BJ (cell line): ENCODE data around the gene GSTM2. TPM values are rescaled to one million over a fixed set of nuclear protein-coding genes. Genes with fewer than 3 reads are reported as not detected.
A peak's percentile ranks its signal among the peaks of the same experiment; 100 is the strongest.

Source experiments
- CTCF ChIA-PET: fragments of 350-600 bp; formaldehyde crosslinking; extraction: SDS; loops from one replicate; lab custom pipeline; 2021; ENCODE audit warnings: antibody characterized with exemption, inconsistent platforms; lab: Yijun Ruan, JAX
- POLR2A ChIA-PET: fragments of 300-600 bp; sonication (Branson Sonifier 250); formaldehyde crosslinking; extraction: SDS; loops from one replicate; lab custom pipeline; 2021; ENCODE audit warnings: antibody characterized with exemption; lab: Charles Lee
- DNase-seq: peaks from one replicate; pipeline ENCODE4 v3.0.0-alpha.2; 2011; ENCODE audit warnings: low read depth
- H3K27me3 ChIP-seq: 2 replicates; pipeline ENCODE4 v1.6.0; 2011; ENCODE audit warnings: low read length; ENCODE audit not compliant: control insufficient read depth, insufficient read depth
- H3K36me3 ChIP-seq: 2 replicates; pipeline ENCODE4 v1.5.1; 2011; ENCODE audit warnings: low read length; ENCODE audit not compliant: control insufficient read depth, insufficient read depth
- H3K4me3 ChIP-seq: 2 replicates; pipeline ENCODE4 v1.5.1; 2011; ENCODE audit warnings: low read depth, mild to moderate bottlenecking, control low read depth, low read length
- polyA plus RNA-seq: library from polyadenylated mRNA; depleted of rRNA; stranded (reverse); fragments of >200 nt; gene quantifications from 2 replicates; pipeline ENCODE4 v1.2.3, GENCODE V29; 2011
- TF ChIP-seq, protein P1 (sequence below): IDR thresholded peaks from 2 replicates; pipeline ENCODE4 v1.5.1; 2011; ENCODE audit warnings: low read depth, mild to moderate bottlenecking, control low read depth, inconsistent platforms, low read length, moderate library complexity; ENCODE audit not compliant: insufficient read depth

The GSTM2 gene
- polyA plus RNA-seq, 1 experiment = 62.3 TPM

DNA sequence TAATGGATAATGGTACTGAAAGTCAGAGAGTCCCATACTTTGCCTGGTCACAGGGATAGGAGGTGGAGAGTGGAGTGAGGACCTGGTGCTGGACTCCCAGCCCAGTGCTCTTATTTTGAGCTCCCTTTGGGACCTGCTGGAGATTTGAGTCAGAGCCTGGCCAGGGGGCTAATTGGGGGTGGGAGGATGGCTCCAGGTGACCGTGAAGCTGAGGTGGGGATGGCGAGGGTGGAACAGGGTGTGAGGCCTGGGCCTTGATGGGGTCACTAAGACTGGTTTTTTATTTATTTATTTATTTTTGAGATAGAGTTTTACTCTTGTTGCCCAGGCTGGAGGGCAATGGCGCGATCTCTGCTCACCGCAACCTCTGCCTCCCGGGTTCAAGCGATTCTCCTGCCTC lies 30.4 kb upstream of the GSTM2 start:
- no peak for DNase-seq
- TF ChIP-seq, protein P1, sequence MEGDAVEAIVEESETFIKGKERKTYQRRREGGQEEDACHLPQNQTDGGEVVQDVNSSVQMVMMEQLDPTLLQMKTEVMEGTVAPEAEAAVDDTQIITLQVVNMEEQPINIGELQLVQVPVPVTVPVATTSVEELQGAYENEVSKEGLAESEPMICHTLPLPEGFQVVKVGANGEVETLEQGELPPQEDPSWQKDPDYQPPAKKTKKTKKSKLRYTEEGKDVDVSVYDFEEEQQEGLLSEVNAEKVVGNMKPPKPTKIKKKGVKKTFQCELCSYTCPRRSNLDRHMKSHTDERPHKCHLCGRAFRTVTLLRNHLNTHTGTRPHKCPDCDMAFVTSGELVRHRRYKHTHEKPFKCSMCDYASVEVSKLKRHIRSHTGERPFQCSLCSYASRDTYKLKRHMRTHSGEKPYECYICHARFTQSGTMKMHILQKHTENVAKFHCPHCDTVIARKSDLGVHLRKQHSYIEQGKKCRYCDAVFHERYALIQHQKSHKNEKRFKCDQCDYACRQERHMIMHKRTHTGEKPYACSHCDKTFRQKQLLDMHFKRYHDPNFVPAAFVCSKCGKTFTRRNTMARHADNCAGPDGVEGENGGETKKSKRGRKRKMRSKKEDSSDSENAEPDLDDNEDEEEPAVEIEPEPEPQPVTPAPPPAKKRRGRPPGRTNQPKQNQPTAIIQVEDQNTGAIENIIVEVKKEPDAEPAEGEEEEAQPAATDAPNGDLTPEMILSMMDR = no peak
- peaks cover 3% of the 10 kb centered on the region; the same call in 1 of the 2 replicates for H3K36me3 ChIP-seq
- no peaks in the 10 kb centered on the region for H3K27me3 ChIP-seq
- H3K4me3 ChIP-seq = no peak overlapping the region
- ChIA-PET POLR2A (interaction anchor here (0.6 kb wide), 1 partner anchor 155 kb away, joined by 3 read pairs; no protein-coding TSS in a partner anchor), CTCF (interaction anchor here (0.6 to 11.8 kb wide), 8 partner anchors 12 to 348 kb away, joined by 3 to 288 read pairs (median 77); partner anchors contain the start of genes AHCYL1, AMPD2, GNAT2 and GSTM4)

DNA sequence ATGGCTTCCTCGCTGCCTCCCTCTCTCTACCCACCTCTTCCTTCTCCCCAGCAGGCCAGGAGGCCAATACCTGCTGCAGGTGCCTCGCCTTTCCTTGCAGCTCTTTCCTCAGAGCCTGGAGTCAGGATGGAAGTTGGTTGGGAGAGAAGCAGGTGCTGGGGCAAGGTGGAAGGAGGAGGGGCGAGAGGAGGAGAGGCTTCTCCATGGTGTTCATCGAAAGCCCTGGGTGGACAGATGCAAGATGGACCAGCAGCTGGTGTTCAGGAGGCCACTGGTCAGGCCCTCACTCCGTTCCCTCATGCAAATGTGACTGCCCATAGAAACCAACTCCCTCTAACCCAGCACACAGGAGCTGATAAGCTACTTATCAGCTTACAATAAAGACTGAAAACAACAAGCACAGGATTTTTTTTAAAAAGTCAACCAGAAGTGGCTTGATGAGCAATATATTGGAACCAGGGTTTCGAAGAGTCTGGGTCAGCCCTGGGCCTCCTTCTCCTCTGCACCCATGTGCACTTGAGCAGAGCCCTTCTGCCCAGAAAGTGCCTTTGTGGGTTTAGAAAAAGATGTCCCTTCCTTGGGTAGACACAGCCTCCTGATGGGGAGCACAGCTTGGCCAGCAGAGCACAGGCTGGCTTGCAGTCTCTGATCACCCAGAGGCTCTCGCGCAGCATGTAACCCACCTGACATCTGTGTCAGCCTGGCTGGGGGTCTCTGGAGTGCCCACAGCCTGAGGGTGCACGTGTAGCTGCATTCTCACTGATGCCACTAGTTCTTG lies 28.6 kb upstream of the GSTM2 start:
- no peak for DNase-seq
- Histone ChIP-seq H3K4me3 (no peak overlapping the region), H3K36me3 (no peaks in the 10 kb centered on the region), H3K27me3 (no peaks in the 10 kb centered on the region)
- ChIA-PET CTCF (interaction anchor here (0.7 to 11.8 kb wide), 26 partner anchors 14 to 372 kb away, joined by 3 to 288 read pairs (median 7); partner anchors contain the start of genes AHCYL1, AMPD2, CYB561D1 and EPS8L3), POLR2A (interaction anchor here (1.4 kb wide), 1 partner anchor 91 kb away, joined by 5 read pairs; the partner anchor contains the start of gene GNAI3)
- TF ChIP-seq, protein P1 = no peak

DNA sequence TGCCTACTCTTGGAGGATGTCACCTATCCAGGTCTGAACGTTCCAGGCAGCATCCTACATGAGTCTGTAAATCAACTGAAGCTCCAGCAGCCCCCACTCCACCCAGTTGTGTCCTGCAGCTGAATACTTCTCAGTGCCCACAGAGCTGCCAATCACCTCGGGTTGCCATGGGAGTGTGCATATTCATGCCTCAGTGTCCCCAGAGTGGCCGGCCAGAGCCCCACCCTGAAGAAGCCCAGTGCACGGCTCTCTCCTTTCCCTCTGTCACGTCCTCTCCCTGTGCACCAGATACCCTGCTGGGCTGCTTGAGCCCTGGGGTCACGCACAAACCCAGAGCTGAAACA lies 28.0 kb upstream of the GSTM2 start:
- CTCF ChIA-PET = interaction anchor here (0.6 to 11.8 kb wide), 44 partner anchors 14 to 396 kb away, joined by 3 to 288 read pairs (median 6); partner anchors contain the start of genes AHCYL1, AMPD2, CYB561D1 and EPS8L3
- H3K36me3 ChIP-seq = no peaks in the 10 kb centered on the region
- no peaks in the 10 kb centered on the region for H3K27me3 ChIP-seq
- DNase-seq = no peak
- no peak overlapping the region for H3K4me3 ChIP-seq
- POLR2A ChIA-PET = interaction anchor here (0.5 to 1.4 kb wide), 2 partner anchors 84 to 91 kb away, joined by 5 to 6 read pairs; partner anchors contain the start of gene GNAI3
- TF ChIP-seq, protein P1 = no peak

DNA sequence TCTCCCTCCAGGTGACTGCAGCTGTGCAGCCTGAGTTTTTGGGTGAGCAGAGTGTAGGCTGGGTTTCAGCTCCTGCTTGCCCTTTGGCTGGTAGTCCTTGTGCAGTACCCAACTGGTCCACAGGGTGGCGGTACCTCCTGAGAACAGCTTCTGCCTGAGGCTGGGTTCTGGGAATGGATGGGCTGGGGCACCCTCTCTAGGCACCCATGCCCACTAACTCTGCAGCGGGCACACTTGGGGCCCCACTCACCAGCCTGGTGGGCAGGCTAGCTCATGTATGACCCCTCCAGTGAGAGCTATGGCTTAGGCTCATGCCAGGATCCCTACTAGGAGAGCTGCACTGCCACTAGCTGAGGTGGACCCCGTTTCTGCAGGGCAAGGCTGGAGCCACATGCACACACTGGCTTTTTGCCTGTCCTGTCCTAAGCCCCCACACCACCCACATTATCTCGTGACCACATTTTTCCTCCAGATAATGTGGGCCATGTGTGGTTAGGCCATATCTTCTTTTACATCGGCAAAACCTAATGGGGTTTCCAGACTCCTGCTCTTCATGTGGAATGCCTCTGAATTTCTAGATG lies 27.5 kb upstream of the GSTM2 start:
- Histone ChIP-seq H3K36me3 (no peaks in the 10 kb centered on the region), H3K4me3 (no peak overlapping the region), H3K27me3 (no peaks in the 10 kb centered on the region)
- ChIA-PET POLR2A (interaction anchor here (0.5 to 1.4 kb wide), 3 partner anchors 83 to 129 kb away, joined by 4 to 6 read pairs (median 5); partner anchors contain the start of gene GNAI3), CTCF (interaction anchor here (0.6 to 11.8 kb wide), 48 partner anchors 13 to 395 kb away, joined by 3 to 288 read pairs (median 4); partner anchors contain the start of genes AHCYL1, AMPD2, CYB561D1 and EPS8L3)
- DNase-seq = no peak
- TF ChIP-seq, protein P1 = peak; percentile 95
